HG02840 (cell line): ENCODE results near the gene TSEN34.
A peak's percentile ranks its signal among the peaks of the same experiment; 100 is the strongest.
"Not testable (repeated sequence)": the region's sequence is repeated elsewhere in the genome, so short reads cannot be mapped to it uniquely, and the experiment has no call there.

Experiments
- ATAC-seq: cut with Tn5 transposase; IDR thresholded peaks from one replicate; pipeline ENCODE4 v1.9.1; 2021; ENCODE audit warnings: mild to moderate bottlenecking, moderate library complexity, moderate number of reproducible peaks; ENCODE audit not compliant: unreplicated experiment, low FRiP score

The TSEN34 gene

GRCh38 chr19:54183431-54183830, 7.7 kb upstream of the TSEN34 start:
- ATAC-seq = no peak

- ATAC-seq = no peak
Observed at GRCh38 chr19:54186351-54186750, 4.8 kb upstream of the TSEN34 start.

DNA sequence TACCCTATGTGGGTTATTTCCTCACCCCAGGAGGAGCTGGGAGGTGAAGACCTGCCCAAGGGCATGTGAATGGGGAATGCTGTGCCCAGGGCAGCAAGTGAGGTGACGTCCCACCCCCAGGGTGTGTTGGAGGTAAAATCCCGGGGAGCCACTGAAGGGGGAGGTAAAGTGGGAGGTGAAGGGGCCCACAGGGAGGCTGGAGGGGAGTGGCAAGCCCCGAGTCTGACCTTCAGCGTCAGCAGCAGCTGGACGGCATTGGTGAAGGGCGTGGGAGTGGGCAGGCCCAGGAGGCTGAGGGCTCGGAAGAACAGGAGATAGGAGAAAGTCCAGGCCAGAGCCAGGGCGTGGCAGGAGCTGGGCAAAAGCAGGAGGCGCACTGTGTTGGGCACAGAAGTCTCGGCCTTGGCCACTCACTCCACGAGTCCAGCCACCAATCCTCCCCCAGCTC, 4.2 kb upstream of the TSEN34 start:
- ATAC-seq = no peak

DNA sequence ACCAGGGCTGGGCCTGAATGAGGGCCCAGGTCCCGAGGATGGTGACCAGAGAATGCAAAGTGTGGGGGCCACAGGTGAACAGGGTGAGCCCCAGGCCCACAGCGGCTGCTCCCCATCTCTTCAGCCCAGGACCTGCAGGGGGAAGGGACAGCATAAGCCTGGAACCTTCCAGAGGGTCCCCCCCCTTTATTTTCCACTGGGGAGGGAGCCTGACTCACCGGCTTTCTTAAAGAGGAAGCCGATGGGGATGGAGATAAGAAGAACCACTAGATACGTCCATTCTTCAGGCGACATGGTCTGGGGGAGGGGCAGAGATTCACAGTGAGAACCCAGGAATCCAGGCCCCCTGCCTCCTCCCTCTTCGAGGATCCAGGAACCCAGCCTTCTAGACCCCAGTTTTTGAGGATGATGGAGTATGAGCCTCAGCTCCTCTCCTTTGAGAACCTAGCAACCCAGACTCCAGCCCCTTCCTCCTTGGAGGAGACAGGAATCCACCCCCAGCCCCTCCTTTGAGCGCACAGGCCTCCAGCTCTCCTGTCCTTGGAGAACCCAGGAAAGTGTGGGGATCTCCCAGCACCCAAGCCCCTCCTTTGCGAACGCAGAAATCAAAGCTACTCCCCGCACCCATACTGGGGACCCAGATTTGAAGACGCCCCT, 2.8 kb upstream of the TSEN34 start:
- no peak for ATAC-seq

- ATAC-seq = peak; percentile 8
Observed at GRCh38 chr19:54189145-54189734, 1.9 kb upstream of the TSEN34 start, which contains the start of gene MBOAT7. MBOAT7 (minus strand) TSS chr19:54189580; CDS start chr19:54188508, 1,072 bp downstream.

DNA sequence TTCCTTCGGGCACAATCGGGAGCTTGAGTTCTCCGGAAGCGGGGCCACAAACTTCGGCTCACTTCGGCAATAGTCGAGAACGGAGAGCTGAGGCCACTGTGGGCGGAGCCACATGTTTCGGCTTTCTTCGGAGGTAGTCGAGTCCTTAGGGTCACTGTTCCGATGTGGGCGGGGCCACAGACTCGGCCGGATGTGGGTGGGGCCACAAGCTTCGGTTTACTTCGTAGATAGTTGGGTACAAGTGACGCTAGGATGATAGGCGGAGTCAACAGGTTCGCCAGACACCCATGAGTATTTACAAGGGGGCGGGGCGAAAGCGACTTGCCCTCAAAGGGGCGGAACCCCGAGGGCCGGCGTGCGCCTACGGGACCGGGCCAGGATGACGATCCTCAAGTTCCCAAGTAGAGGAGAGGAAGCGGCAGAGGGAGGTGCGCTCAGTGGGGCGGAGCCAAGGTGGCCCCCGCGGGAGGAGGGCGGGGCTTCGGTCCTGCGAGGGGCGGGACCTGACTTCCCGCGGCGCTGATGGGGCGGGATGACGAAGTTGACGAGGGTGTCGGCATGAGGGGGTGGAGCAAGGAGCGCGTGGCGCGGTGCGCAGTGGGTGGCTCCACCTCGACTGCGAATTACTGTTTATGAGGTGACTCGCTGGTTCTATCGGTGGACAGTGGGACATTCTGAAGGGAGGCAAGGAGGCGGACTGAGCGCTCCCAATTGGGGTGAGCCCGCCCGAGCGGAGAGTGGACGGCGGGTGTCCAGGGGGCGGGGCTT, 1.2 kb upstream of the TSEN34 start:
- ATAC-seq = peak; percentile 48

DNA sequence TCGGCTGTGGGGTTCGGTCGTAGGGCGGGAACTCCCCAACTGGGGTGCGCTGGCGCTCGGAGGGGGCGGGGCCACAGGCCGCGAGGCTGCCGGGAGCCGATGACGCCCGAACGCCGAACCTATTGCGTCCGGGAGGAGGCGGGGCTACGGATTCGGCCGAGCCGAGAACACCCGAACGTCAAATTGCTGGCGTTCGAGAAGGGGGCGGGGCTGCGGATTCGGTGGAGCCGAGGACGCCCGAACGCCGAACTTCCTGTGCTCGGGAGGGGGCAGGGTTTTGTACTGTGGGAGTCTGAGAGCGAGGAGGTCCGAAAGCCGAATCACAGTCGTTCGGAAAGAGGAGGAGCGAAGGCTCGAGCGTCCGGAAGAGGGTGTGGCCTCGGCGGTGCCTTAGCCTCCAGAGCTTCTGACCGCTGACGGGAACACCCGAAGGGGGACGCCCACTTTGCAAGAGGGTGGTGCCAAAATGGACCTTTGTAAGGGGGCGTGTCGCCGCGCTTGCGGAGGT, 551 bp upstream of the TSEN34 start:
- peak; percentile 43 for ATAC-seq

DNA sequence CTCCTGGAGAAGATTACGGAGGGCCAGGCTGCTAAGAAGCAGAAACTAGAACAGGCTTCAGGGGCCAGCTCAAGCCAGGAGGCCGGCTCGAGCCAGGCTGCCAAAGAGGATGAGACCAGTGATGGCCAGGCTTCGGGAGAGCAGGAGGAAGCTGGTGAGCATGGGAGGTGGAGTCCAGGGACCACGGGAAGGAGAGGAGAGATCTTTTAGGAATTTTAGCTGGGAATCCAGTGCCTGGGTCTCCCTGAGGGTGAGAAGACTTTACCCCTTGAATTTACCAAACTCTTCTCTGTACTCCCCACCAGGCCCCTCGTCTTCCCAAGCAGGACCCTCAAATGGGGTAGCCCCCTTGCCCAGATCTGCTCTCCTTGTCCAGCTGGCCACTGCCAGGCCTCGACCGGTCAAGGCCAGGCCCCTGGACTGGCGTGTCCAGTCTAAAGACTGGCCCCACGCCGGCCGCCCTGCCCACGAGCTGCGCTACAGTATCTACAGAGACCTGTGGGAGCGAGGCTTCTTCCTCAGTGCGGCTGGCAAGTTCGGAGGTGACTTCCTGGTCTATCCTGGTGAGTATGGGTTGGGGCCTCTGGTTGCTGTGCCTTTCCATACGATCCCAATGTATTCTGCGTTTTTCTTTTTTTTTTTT, 824 bp downstream of the TSEN34 start:
- ATAC-seq = no peak

DNA sequence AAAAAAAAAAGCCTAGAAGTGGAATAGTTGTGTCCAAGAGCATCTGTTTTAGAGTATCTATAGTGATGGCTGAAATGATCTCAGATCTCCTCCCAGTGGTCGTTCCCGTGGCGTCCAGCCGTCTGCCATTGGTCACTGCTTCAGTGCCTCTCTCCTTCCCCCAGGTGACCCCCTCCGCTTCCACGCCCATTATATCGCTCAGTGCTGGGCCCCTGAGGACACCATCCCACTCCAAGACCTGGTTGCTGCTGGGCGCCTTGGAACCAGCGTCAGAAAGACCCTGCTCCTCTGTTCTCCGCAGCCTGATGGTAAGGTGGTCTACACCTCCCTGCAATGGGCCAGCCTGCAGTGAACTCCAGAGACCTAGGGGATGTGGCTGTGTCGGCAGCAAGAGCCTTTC, 1.9 kb downstream of the TSEN34 start:
- no peak for ATAC-seq

- not testable (repeated sequence) for ATAC-seq
Observed at GRCh38 chr19:54194463-54194862, 3.4 kb downstream of the TSEN34 start.

GRCh38 chr19:54196536-54196935, 5.4 kb downstream of the TSEN34 start:
- no peak for ATAC-seq

GRCh38 chr19:54197121-54197520, 6.0 kb downstream of the TSEN34 start:
- no peak for ATAC-seq

- ATAC-seq = no peak
Observed at GRCh38 chr19:54199401-54199800, 8.3 kb downstream of the TSEN34 start.

GRCh38 chr19:54201172-54201701, 10.1 kb downstream of the TSEN34 start:
- ATAC-seq = no peak

DNA sequence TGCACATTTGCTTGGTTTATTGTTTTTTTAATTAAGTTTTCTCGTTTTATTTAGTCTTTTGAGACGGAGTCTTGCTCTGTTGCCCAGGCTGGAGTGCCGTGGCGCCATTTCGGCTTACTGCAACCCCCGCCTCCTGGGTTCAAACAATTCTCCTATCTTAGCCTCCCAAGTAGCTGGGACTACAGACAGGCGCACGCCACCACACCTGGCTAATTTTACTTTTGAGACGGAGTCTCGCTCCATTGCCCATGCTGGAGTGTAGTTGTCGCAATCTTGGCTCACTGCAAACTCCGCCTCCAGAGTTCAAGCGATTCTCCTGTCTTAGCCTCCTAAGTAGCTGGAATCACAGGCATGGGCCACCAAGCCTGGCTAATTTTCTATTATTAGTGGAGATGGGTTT, 10.9 kb downstream of the TSEN34 start:
- no peak for ATAC-seq

DNA sequence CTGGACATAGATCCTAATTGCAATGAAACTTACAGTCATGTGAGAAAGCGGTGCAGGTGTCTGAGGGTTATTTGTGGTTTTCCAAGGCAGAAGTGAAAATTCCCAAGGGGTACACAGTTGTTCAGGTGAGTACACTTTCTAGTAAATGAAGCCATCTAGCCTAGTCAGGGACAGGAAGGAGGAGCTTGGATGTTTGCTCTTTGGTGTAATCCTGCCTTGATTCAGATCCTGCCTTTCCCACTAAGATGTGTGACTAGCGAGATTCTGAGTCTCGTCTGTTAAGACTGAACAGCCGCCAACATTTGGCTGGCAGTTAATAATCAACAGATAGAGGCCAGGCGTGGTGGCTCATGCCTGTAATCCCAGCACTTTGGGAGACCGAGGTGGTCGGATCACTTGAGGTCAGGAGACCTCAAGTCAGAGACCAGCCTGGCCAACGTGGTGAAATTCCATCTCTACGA, 12.1 kb downstream of the TSEN34 start:
- no peak for ATAC-seq

DNA sequence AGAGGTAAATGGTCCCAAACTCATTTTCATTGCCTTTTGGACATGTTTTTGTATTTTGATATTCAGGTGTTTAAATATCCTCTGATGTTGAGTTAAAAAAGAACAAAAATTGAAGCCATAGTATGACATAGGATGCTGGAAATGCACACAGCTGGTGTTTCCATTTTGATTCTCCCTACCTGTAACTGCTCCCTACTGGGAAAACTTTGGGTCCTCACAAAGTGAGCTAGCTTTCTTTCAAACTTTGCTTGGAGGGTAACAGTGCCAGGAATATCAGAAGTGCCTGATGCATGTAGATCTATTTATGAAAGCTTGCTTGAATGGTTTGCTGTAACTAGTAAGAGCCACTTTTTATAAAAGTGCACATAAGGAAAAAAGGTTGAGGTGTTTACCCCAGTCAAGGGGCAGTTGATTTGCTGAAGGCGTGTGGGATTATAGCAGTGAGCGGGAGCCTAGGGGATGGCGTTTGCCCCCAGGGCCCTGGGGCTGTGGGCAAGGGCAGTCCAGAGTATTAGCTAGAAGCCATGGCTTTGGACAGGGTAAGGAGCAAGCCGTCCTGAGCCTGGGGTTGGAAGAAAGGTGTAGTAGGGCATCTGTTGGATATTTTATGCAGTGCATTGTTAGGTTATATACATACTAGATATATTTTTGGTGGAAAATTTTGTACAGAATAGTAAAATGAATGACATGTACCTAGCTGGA, 13.8 kb downstream of the TSEN34 start:
- no peak for ATAC-seq

GRCh38 chr19:54206030-54206830, 15.1 kb downstream of the TSEN34 start:
- ATAC-seq = no peak

GRCh38 chr19:54206831-54207177, 15.7 kb downstream of the TSEN34 start:
- no peak for ATAC-seq
